HepG2 (cell line): ENCODE data around the gene VEGFB. TPM values are rescaled to one million over a fixed set of nuclear protein-coding genes. Genes with fewer than 3 reads are reported as not detected.

ENCODE experiments used
- FOXJ3 ChIP-seq: sonication (generic); formaldehyde crosslinking; IDR thresholded peaks from 2 replicates; pipeline ENCODE4 v1.4.0; 2020; ENCODE audit warnings: missing genetic modification reagents, mild to moderate bottlenecking, borderline replicate concordance
- FOXM1 ChIP-seq: sonication (generic); formaldehyde crosslinking; IDR thresholded peaks from 2 replicates; pipeline ENCODE4 v1.5.0; 2020; ENCODE audit warnings: missing genetic modification reagents
- HNRNPH1 ChIP-seq: fragments of 200-400 bp; formaldehyde crosslinking; optimal IDR thresholded peaks from 2 replicates; pipeline ENCODE3; 2017; ENCODE audit warnings: mild to moderate bottlenecking, low read depth, low read length
- MAF1 ChIP-seq: sonication (generic); formaldehyde crosslinking; IDR thresholded peaks from 2 replicates; pipeline ENCODE4 v1.5.0; 2020; ENCODE audit warnings: missing genetic modification reagents, borderline replicate concordance
- MAFG ChIP-seq: sonication (generic); formaldehyde crosslinking; IDR thresholded peaks from 2 replicates; pipeline ENCODE4 v1.5.1; 2020; ENCODE audit warnings: mild to moderate bottlenecking, missing genetic modification reagents
- PHF21A ChIP-seq: sonication (generic); formaldehyde crosslinking; IDR thresholded peaks from 2 replicates; pipeline ENCODE4 v1.5.0; 2020; ENCODE audit warnings: mild to moderate bottlenecking, missing genetic modification reagents
- RELA ChIP-seq: sonication (generic); formaldehyde crosslinking; IDR thresholded peaks from 2 replicates; pipeline ENCODE4 v1.4.0; 2020; ENCODE audit warnings: missing genetic modification reagents
- SIX1 ChIP-seq: sonication (generic); formaldehyde crosslinking; IDR thresholded peaks from 2 replicates; pipeline ENCODE4 v1.4.0; 2020; ENCODE audit warnings: missing genetic modification reagents, borderline replicate concordance
- SKI ChIP-seq: fragments of 450-650 bp; IDR thresholded peaks from one replicate; pipeline ENCODE4 v1.6.1; 2018; ENCODE audit warnings: mild to moderate bottlenecking; ENCODE audit not compliant: partially characterized antibody
- SOX13 ChIP-seq, 3 experiments: fragments of 450-650 bp in 1 of 3; sonication (generic) in 1 of 3; formaldehyde crosslinking in 1 of 3; IDR thresholded peaks in 2 of 3; conservative IDR thresholded peaks in 1 of 3; 2 replicates each; pipeline versions ENCODE4 v1.5.0 to v1.6.1; 2016 to 2020; ENCODE audit warnings: antibody characterized with exemption in 1 of 3, mild to moderate bottlenecking in 1 of 3, missing compliant biosample characterization in 1 of 3, missing genetic modification reagents in 1 of 3, moderate library complexity in 1 of 3
- STAG1 ChIP-seq: sonication (generic); formaldehyde crosslinking; IDR thresholded peaks from 2 replicates; pipeline ENCODE4 v1.4.0; 2020; ENCODE audit warnings: missing genetic modification reagents
- TSC22D2 ChIP-seq: sonication (generic); formaldehyde crosslinking; IDR thresholded peaks from 2 replicates; pipeline ENCODE4 v1.5.1; 2020; ENCODE audit warnings: missing genetic modification reagents, mild to moderate bottlenecking, borderline replicate concordance
- ZBTB7B ChIP-seq: sonication (generic); formaldehyde crosslinking; IDR thresholded peaks from 2 replicates; pipeline ENCODE4 v1.4.0; 2020; ENCODE audit warnings: missing genetic modification reagents
- ZNF136 ChIP-seq: sonication (generic); formaldehyde crosslinking; IDR thresholded peaks from 2 replicates; pipeline ENCODE4 v1.8.1; 2022; ENCODE audit warnings: low read depth, mild to moderate bottlenecking, moderate library complexity, missing genetic modification reagents
- ZNF143 ChIP-seq: sonication (generic); formaldehyde crosslinking; IDR thresholded peaks from 2 replicates; pipeline ENCODE4 v1.4.0; 2020; ENCODE audit warnings: missing genetic modification reagents
- ZNF263 ChIP-seq: sonication (generic); formaldehyde crosslinking; IDR thresholded peaks from 2 replicates; pipeline ENCODE4 v1.4.0; 2020; ENCODE audit warnings: missing genetic modification reagents
- ZNF430 ChIP-seq: sonication (generic); formaldehyde crosslinking; IDR thresholded peaks from 2 replicates; pipeline ENCODE4 v1.9.0; 2021; ENCODE audit warnings: mild to moderate bottlenecking, missing genetic modification reagents
- ZNF790 ChIP-seq: sonication (generic); formaldehyde crosslinking; IDR thresholded peaks from 2 replicates; pipeline ENCODE4 v1.8.0; 2022; ENCODE audit warnings: missing genetic modification reagents, mild to moderate bottlenecking, borderline replicate concordance
- ZNF792 ChIP-seq: IDR thresholded peaks from 2 replicates; pipeline ENCODE4 v1.6.1; 2016
- polyA plus RNA-seq, 8 experiments: library from polyadenylated mRNA; depleted of rRNA in 3 of 8; stranded (reverse) in 7 of 8; unstranded in 1 of 8; fragments of >200 nt; fragmentation: Illumina TruSeq in 4 of 8; extraction: Trizol in 4 of 8; gene quantifications; 2 replicates each; pipeline versions ENCODE4 v1.2.1 to v1.2.3, GENCODE V29; 2011 to 2016; ENCODE audit warnings: low read depth in 4 of 8, missing spikeins in 1 of 8, mixed read lengths in 1 of 8; ENCODE audit not compliant: insufficient read depth in 1 of 8
- total RNA-seq, 5 experiments: library from RNA; depleted of rRNA; stranded (reverse); fragments of >200 nt; fragmentation: Illumina TruSeq; extraction: Trizol; gene quantifications; 2 replicates each; pipeline ENCODE4 v1.2.3, GENCODE V29; 2016; ENCODE audit warnings: low read depth in 1 of 5
- TF ChIP-seq, protein P1 (sequence below): sonication (generic); formaldehyde crosslinking; IDR thresholded peaks from 2 replicates; pipeline ENCODE4 v1.4.0; 2020; ENCODE audit warnings: missing genetic modification reagents
- TF ChIP-seq, protein P2 (sequence below): sonication (generic); formaldehyde crosslinking; IDR thresholded peaks from 2 replicates; pipeline ENCODE4 v1.4.0; 2020; ENCODE audit warnings: low read depth, missing genetic modification reagents
- TF ChIP-seq, protein P3 (sequence below): sonication (generic); formaldehyde crosslinking; IDR thresholded peaks from 2 replicates; pipeline ENCODE4 v1.5.0; 2020; ENCODE audit warnings: missing genetic modification reagents
- TF ChIP-seq, protein P4 (sequence below): IDR thresholded peaks from 2 replicates; pipeline ENCODE4 v1.6.1; 2016; ENCODE audit warnings: low read depth

VEGFB gene
- total and polyA plus RNA-seq, 2 of the 13 experiments (the other 11 are each of a cell fraction or from before 2014, with no cell fraction given), result 9.0 to 11.3 TPM

DNA sequence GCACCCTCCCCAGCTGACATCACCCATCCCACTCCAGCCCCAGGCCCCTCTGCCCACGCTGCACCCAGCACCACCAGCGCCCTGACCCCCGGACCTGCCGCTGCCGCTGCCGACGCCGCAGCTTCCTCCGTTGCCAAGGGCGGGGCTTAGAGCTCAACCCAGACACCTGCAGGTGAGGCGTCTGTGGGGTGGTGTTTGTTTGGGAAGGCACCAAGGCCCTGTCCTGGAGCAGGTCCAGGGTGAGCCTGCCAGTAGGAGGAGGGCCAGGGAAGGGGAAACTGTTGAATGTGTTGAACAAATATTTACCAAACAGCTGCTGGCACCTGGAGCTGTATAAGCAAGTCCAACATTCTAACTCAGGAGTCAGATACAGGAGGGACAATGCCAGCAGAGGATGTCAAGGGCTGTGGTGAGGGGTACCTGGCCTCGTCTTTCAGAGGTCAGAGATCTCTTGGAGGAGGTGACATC is 3.1 kb downstream of the VEGFB start (continued):
- TF ChIP-seq, protein P1, sequence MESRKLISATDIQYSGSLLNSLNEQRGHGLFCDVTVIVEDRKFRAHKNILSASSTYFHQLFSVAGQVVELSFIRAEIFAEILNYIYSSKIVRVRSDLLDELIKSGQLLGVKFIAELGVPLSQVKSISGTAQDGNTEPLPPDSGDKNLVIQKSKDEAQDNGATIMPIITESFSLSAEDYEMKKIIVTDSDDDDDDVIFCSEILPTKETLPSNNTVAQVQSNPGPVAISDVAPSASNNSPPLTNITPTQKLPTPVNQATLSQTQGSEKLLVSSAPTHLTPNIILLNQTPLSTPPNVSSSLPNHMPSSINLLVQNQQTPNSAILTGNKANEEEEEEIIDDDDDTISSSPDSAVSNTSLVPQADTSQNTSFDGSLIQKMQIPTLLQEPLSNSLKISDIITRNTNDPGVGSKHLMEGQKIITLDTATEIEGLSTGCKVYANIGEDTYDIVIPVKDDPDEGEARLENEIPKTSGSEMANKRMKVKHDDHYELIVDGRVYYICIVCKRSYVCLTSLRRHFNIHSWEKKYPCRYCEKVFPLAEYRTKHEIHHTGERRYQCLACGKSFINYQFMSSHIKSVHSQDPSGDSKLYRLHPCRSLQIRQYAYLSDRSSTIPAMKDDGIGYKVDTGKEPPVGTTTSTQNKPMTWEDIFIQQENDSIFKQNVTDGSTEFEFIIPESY (CRISPR knock-in tag), result peak; percentile 48; the same call in 1 of the 2 replicates
- 0 out of 2 replicates have a peak, but pooled peaks have one; percentile 38 for TF ChIP-seq ZNF263 (CRISPR knock-in tag)
- peak; percentile 28; the same call in 1 of the 2 replicates for TF ChIP-seq ZNF792
- TF ChIP-seq FOXM1 (CRISPR knock-in tag), result no peak
- no peak for TF ChIP-seq SIX1
- no peak for TF ChIP-seq ZNF143
- TF ChIP-seq, protein P2, sequence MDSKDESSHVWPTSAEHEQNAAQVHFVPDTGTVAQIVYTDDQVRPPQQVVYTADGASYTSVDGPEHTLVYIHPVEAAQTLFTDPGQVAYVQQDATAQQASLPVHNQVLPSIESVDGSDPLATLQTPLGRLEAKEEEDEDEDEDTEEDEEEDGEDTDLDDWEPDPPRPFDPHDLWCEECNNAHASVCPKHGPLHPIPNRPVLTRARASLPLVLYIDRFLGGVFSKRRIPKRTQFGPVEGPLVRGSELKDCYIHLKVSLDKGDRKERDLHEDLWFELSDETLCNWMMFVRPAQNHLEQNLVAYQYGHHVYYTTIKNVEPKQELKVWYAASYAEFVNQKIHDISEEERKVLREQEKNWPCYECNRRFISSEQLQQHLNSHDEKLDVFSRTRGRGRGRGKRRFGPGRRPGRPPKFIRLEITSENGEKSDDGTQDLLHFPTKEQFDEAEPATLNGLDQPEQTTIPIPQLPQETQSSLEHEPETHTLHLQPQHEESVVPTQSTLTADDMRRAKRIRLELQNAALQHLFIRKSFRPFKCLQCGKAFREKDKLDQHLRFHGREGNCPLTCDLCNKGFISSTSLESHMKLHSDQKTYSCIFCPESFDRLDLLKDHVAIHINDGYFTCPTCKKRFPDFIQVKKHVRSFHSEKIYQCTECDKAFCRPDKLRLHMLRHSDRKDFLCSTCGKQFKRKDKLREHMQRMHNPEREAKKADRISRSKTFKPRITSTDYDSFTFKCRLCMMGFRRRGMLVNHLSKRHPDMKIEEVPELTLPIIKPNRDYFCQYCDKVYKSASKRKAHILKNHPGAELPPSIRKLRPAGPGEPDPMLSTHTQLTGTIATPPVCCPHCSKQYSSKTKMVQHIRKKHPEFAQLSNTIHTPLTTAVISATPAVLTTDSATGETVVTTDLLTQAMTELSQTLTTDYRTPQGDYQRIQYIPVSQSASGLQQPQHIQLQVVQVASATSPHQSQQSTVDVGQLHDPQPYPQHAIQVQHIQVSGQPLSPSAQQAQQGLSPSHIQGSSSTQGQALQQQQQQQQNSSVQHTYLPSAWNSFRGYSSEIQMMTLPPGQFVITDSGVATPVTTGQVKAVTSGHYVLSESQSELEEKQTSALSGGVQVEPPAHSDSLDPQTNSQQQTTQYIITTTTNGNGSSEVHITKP (CRISPR knock-in tag), result peak; percentile 85
- TF ChIP-seq SOX13 (IDR thresholded peaks at IDR 0.05), result no peak
- TF ChIP-seq SOX13 (CRISPR knock-in tag; conservative IDR thresholded peaks at IDR 0.05 in 1 of 2, IDR thresholded peaks at IDR 0.05 in 1 of 2), result peak in 1 of 2 experiments; percentile 65; a peak in 2 of 4 replicates
- no peak for TF ChIP-seq ZNF136 (CRISPR knock-in tag)
- TF ChIP-seq STAG1 (CRISPR knock-in tag), result no peak
- peak; percentile 81 for TF ChIP-seq PHF21A
- no peak for TF ChIP-seq MAFG (CRISPR knock-in tag)
- no peak for TF ChIP-seq RELA (CRISPR knock-in tag)
- peak; percentile 51; the same call in 1 of the 2 replicates for TF ChIP-seq ZBTB7B (CRISPR knock-in tag)
- TF ChIP-seq ZNF430 (CRISPR knock-in tag), result peak; percentile 86; the same call in 1 of the 2 replicates
- peak; percentile 92 for TF ChIP-seq SKI
- TF ChIP-seq, protein P3, sequence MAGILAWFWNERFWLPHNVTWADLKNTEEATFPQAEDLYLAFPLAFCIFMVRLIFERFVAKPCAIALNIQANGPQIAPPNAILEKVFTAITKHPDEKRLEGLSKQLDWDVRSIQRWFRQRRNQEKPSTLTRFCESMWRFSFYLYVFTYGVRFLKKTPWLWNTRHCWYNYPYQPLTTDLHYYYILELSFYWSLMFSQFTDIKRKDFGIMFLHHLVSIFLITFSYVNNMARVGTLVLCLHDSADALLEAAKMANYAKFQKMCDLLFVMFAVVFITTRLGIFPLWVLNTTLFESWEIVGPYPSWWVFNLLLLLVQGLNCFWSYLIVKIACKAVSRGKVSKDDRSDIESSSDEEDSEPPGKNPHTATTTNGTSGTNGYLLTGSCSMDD (CRISPR knock-in tag), result no peak
- no peak for TF ChIP-seq MAF1 (CRISPR knock-in tag)
- no peak for TF ChIP-seq TSC22D2 (CRISPR knock-in tag)
- TF ChIP-seq FOXJ3 (CRISPR knock-in tag), result peak; percentile 46; the same call in 1 of the 2 replicates
- no peak for TF ChIP-seq ZNF790 (CRISPR knock-in tag)
- no peak for TF ChIP-seq HNRNPH1
- TF ChIP-seq, protein P4, sequence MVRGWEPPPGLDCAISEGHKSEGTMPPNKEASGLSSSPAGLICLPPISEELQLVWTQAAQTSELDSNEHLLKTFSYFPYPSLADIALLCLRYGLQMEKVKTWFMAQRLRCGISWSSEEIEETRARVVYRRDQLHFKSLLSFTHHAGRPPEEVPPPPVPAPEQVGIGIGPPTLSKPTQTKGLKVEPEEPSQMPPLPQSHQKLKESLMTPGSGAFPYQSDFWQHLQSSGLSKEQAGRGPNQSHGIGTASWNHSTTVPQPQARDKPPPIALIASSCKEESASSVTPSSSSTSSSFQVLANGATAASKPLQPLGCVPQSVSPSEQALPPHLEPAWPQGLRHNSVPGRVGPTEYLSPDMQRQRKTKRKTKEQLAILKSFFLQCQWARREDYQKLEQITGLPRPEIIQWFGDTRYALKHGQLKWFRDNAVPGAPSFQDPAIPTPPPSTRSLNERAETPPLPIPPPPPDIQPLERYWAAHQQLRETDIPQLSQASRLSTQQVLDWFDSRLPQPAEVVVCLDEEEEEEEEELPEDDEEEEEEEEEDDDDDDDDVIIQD (CRISPR knock-in tag), result no peak
